GM12872 (cell line): Measurements from ENCODE around the gene LAT.

ENCODE experiments used
- TF ChIP-seq, protein P1 (sequence below): IDR thresholded peaks from 3 replicates; pipeline ENCODE4 v1.5.1; 2011; ENCODE audit warnings: low read depth, mild to moderate bottlenecking, low read length, moderate library complexity; ENCODE audit not compliant: insufficient read depth

The LAT gene

DNA sequence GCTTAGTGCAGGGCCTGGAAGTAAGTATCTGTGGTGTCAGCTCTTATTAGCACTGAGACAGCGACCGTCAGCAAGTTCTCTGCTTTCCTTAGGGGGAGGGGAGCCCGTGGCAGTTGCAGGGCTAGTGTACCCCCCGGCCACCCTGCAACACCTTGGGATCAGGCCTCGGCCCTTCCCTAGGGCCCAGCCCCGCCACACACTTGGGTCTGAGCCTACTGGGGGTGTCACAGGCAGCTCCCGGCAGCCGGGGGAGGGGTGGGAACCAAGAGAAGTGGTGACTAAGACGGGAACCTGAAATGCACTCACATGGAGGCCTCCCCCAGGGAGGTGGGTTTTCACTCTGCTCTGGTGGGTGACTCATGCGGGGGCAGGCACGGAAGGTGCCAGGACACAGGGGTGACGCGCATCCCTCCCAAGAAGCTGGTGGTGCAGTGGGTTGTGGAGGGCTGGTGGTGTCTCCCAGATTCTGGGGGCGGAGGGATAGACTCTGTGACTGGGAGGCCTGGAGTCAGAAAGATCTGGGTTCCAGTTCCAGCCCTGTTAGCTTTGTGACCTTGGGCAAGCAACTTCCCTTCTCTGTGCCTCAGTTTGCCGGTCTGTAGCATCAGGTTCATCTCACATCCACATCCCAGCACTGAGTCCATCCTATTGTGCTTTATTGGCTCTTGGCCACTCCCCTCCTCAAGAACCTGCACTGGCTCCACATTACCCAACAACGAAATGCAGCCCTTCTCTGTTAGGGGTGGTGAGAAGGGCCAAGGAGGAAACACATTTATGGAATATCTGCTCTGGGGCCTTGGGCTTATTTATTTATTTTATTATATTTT is 44.5 kb downstream of the LAT start:
- TF ChIP-seq, protein P1, sequence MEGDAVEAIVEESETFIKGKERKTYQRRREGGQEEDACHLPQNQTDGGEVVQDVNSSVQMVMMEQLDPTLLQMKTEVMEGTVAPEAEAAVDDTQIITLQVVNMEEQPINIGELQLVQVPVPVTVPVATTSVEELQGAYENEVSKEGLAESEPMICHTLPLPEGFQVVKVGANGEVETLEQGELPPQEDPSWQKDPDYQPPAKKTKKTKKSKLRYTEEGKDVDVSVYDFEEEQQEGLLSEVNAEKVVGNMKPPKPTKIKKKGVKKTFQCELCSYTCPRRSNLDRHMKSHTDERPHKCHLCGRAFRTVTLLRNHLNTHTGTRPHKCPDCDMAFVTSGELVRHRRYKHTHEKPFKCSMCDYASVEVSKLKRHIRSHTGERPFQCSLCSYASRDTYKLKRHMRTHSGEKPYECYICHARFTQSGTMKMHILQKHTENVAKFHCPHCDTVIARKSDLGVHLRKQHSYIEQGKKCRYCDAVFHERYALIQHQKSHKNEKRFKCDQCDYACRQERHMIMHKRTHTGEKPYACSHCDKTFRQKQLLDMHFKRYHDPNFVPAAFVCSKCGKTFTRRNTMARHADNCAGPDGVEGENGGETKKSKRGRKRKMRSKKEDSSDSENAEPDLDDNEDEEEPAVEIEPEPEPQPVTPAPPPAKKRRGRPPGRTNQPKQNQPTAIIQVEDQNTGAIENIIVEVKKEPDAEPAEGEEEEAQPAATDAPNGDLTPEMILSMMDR = no peak

DNA sequence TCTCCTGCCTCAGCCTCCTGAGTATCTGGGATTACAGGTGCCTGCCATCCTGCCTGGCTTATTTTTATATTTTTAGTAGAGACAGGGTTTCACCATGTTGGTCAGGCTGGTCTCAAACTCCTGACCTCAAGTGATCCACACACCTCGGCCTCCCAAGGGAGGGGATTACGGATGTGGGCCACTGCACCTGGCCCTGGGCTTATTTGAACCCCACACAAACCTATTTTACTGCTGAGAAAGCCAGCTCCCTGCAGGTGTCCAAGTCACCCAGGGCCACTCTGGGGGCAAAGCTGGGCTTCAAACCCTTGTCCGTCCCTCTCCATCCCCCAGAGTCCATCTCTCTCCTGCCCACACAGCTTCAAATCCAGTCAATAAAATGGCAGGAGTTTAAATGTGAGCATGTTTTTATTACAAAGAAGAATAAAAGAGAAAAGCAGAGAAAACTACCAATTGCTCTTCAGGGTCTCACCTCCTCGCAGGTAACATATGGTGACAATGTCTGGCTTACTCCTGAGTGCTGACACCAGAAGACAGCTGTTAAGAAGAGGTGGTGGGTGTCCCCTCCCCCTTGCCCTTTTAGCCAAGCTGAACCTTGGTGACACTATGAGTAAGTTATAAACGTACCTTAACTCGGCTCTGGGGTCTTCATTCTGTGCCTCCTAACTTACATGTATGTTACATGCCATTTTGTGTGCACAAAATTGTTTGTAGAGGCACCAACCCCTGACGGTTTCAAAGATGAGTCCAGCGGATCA is 45.4 kb downstream of the LAT start:
- TF ChIP-seq, protein P1 = no peak
